LNCaP clone FGC (cell line): ENCODE data around the gene SGIP1.
A peak's percentile ranks its signal among the peaks of the same experiment; 100 is the strongest.

ENCODE experiments used
- DNase-seq: peaks from one replicate; pipeline ENCODE4 v3.0.0-alpha.2; 2011; ENCODE audit warnings: low read depth
- H3K4me3 ChIP-seq: 2 replicates; pipeline ENCODE4 v1.5.1; 2011; ENCODE audit warnings: mild to moderate bottlenecking, low read depth, low read length, control low read depth
- TF ChIP-seq, protein P1 (sequence below): IDR thresholded peaks from 2 replicates; pipeline ENCODE4 v1.5.1; 2012; ENCODE audit warnings: mild to moderate bottlenecking; ENCODE audit not compliant: control insufficient read depth, insufficient read depth; ENCODE audit errors: extremely low read depth

SGIP1 gene

GRCh38 chr1:66527686-66528085, 6.3 kb upstream of the SGIP1 start:
- TF ChIP-seq, protein P1, sequence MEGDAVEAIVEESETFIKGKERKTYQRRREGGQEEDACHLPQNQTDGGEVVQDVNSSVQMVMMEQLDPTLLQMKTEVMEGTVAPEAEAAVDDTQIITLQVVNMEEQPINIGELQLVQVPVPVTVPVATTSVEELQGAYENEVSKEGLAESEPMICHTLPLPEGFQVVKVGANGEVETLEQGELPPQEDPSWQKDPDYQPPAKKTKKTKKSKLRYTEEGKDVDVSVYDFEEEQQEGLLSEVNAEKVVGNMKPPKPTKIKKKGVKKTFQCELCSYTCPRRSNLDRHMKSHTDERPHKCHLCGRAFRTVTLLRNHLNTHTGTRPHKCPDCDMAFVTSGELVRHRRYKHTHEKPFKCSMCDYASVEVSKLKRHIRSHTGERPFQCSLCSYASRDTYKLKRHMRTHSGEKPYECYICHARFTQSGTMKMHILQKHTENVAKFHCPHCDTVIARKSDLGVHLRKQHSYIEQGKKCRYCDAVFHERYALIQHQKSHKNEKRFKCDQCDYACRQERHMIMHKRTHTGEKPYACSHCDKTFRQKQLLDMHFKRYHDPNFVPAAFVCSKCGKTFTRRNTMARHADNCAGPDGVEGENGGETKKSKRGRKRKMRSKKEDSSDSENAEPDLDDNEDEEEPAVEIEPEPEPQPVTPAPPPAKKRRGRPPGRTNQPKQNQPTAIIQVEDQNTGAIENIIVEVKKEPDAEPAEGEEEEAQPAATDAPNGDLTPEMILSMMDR: no peak
- no peak for DNase-seq
- no peak overlapping the region for H3K4me3 ChIP-seq

DNA sequence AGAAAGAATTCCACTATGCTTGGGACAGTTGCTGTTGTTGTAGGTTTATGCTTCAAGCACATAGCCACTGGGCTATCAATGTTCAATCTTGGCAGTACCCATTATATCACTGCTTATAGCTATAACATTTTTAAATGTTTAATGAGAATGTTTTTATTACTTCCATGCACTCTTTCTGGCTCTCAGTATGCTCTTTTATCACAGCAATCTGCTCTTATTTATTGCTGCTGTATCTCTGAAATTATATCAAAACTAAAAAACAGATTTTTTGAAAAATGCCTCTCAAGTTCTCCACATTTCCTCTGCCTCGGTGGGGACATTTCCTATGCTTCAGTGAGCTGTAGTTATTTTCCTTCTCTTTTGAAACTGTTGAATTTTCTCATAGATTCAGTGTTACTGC, 5.4 kb upstream of the SGIP1 start:
- peak; percentile 43 for DNase-seq
- TF ChIP-seq, protein P1: no peak
- no peak overlapping the region for H3K4me3 ChIP-seq

DNA sequence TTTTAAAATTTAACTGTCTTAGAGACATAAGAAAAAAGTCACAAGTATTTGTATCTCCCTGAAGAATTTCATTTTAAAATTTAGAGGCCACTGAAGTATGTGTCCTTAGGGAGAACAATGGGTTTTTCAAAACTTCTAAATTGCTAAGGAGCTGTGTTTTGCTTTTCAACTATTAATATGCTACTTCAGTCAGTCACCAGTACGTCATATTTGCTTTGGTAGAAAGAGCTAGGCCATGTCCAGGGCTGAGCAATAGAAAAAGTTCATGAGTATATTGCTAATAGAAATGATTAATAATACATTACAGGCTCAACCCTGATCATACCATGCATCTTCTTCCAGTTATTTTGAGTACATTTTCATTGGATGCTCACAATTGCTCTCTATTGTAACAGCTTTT, 1.7 kb upstream of the SGIP1 start:
- TF ChIP-seq, protein P1: no peak
- no peak for DNase-seq
- H3K4me3 ChIP-seq: no peak overlapping the region

DNA sequence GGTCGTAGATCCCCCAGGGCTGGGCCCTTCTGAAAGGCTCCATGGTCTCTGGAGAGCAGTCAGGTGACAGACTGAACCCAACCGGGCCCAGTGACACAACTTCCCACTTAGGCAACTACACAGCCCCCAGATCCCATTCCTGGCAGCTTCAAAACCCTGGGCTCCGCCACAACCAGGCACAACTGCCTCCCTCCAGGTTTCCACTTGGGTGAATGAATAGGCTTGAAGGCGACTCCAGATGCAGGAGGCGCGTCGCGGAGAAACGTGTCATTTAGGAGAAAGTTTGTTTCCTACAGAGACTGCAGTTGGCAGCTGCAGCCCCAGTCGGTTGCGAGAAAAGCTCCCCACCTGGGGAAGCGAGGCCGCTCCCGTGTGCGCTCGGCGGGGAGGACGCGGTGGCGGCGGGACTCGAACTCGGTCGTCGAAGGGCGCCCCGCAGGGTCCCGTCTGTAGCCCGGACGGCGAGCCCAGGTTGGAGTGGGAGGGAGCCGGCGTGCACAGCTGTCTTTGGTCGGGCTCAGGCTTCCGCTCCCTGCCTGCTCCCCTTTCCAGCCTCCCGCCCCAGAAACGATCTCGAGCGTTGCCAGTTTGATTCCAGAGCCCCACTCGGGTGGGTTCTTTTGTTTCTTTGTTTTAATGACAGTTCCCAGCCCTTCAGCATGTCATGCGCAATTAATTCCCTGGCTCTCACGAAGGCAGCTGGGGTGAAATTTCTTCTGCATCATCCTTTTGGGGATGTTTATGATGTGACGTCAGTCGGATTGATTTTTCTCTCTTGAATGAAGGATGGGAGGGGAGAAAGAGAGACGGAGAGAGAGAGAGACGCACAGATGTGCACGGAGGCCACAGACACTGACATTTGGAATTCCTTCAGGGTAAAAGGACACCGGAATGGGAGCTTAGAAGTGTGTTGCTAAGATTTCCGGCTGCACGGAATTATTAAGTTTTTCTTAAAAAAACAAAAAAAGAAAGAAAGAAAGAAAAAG, 862 bp upstream of the SGIP1 start:
- TF ChIP-seq, protein P1: no peak
- no peak for DNase-seq
- H3K4me3 ChIP-seq: no peak overlapping the region

DNA sequence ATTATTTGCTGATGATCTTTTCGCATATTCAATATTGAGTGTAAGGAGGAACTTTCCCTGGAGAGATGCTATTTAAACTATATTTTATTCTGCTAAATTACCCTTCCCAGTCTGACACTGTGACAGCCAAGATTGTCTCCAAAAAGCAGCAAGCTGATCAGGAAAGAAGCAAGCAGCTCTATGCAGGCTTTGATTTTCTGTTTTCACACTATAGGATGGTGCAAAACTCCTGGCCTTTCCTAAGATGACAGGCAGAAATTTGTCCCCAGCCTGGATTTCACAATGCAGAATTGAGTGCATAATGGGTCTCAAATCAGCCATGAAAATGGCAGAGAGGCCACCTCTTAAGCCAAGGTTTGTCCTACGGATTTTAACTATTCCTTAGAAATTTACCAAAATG, 1.1 kb downstream of the SGIP1 start:
- H3K4me3 ChIP-seq: no peak overlapping the region
- TF ChIP-seq, protein P1: no peak
- no peak for DNase-seq

- no peak overlapping the region for H3K4me3 ChIP-seq
- TF ChIP-seq, protein P1: no peak
- DNase-seq: no peak
Observed at GRCh38 chr1:66535853-66536252, 1.9 kb downstream of the SGIP1 start.
